ENCODE data around the gene RFX1. TPM values are rescaled to one million over a fixed set of nuclear protein-coding genes. Genes with fewer than 3 reads are reported as not detected.

The RFX1 gene
- total and polyA plus RNA-seq, 9 of the 15 experiments (the other 6 are each of a cell fraction or from before 2014, with no cell fraction given), result 0.14 to 19.3 (median 1.2) TPM

DNA sequence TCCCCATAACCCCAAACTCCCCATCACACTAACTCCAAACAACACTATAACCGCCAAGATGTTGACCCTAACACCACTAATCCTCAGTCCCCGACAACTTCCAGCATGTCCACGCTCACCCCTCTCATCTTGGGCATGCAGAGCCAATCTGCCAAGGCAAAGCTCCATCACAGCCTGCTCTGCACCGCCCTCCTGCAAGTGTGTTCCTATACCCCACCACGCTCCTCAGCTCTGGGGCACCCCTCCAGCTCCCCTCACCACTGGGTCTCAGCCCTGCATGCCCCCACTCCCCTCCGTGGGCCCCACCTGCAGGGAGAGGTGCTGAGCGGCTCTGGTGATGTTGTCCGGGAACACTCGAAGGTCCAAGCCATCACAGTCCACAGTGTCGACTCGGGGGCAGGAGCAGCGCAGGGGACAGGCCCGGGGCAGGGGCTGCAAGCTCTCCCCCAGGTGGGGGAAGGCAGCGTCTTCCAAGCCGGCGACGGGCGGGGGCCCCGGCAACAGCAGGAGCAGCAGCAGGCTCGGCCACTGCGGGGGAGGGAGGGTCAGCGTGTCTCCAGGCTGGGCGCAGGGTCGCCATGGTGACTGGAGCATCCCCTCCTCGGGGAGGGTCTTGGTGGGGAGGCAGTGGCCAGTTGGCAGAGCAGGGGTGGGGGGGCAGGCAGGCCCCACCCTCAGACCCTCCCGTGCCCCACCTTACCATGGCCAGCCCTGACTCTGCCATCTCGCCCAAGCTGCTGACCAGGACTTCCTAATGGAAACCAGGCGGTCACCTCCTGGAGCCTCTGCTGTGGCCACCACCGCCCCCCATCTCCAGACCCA, 68.4 kb downstream of the RFX1 start:
- Histone ChIP-seq H3K79me2 (ENCODE audit: control insufficient read depth, insufficient read depth, low read length) (no peaks in the 10 kb centered on the region), H3K27me3 (ENCODE audit: control insufficient read depth in 2 of 2, insufficient read depth in 2 of 2, low read length in 2 of 2) (peaks cover 0 to 3% of the 10 kb centered on the region in 2 experiments; a peak in 2 of 5 replicates), H3K9me1 (ENCODE audit: control insufficient read depth, insufficient read depth, low read length) (no peaks in the 10 kb centered on the region), H3K9me3 (replicated peaks; ENCODE audit: control insufficient read depth, insufficient read depth, low read depth, low read length) (peaks cover 7% of the 10 kb centered on the region; the same call in 1 of the 2 replicates), H3K36me3 (ENCODE audit: control insufficient read depth, insufficient read depth, low read length) (no peaks in the 10 kb centered on the region), H4K20me1 (replicated peaks; ENCODE audit: control insufficient read depth, insufficient read depth, low read length) (0 out of 2 replicates have a peak, but pooled peaks cover 4% of the 10 kb centered on the region), H2AFZ (ENCODE audit: low read depth, low read length) (no peak overlapping the region), H3K9ac (ENCODE audit: insufficient read depth in 1 of 2, low read depth in 2 of 2, low read length in 2 of 2) (no peak overlapping the region; a peak in 1 of 4 replicates), H3K27ac (ENCODE audit: extremely low read depth, low read depth, low read length) (no peak overlapping the region), H3K4me3 (no peak overlapping the region), H3K4me1 (replicated peaks in 1 of 2; ENCODE audit: control insufficient read depth in 2 of 2, insufficient read depth in 2 of 2, low read length in 2 of 2) (peaks cover 0 to 42% of the 10 kb centered on the region in 2 experiments; a peak in 4 of 5 replicates), H3K4me2 (ENCODE audit: insufficient read depth, low read length) (no peak overlapping the region)
- intact Hi-C loops (cut with micrococcal nuclease), result no loop called here
- ChIA-PET POLR2A (no interaction called here), CTCF (ENCODE audit: low intra/inter-chr PET ratio) (no interaction called here)
- TF ChIP-seq, protein P1, sequence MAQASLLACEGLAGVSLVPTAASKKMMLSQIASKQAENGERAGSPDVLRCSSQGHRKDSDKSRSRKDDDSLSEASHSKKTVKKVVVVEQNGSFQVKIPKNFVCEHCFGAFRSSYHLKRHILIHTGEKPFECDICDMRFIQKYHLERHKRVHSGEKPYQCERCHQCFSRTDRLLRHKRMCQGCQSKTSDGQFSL (CRISPR knock-in tag; IDR thresholded peaks at IDR 0.05), result peak; percentile 42; the same call in 1 of the 2 replicates
- TF ChIP-seq, protein P1 (tag; IDR thresholded peaks at IDR 0.05), result no peak
- TF ChIP-seq EGR1 (conservative IDR thresholded peaks at IDR 0.05), result 0 out of 2 replicates have a peak, but pooled peaks have one; percentile 21
- no peak for TF ChIP-seq ZFPM2 (CRISPR knock-in tag; IDR thresholded peaks at IDR 0.05)
- TF ChIP-seq HSF4 (CRISPR knock-in tag; IDR thresholded peaks at IDR 0.05; ENCODE audit: borderline replicate concordance), result no peak
- 0 out of 3 replicates have a peak, but pooled peaks have one; percentile 9 for ATAC-seq
- BruUV-seq (replicated peaks), result no TSS peak
- in situ Hi-C loops (cut with MboI), result no loop called here
- no peak for FAIRE-seq
- peak in 1 of 4 experiments; percentile 37 for DNase-seq (ENCODE audit: extremely low read depth in 1 of 4, low spot score in 3 of 4)
- WGBS (ENCODE audit: insufficient coverage, low coverage, missing lambda C conversion rate), result 4% methylated on average over 18 of the region's 29 CpGs
